ENCODE data around the gene CELF2.

DNA sequence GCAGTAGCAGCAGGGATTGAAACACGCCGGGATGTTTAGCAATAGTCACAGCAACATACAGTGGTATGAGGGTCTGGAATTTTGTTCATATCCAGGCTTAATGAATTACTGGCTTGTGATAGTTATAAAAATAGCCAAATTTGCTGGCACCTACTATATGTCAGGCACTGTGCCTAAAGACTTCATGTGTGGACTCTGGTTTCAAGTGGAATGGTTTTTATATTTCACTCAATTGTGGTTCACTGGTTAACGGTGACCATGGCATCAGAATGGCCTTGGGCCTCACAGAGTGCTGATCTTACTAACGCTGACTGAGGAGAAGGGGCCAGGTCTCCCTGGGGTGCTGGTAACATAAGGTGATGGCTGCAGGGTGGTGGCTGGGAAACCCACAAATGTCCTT is 55.7 kb downstream of the CELF2 start:
- TF ChIP-seq CTCF (IDR thresholded peaks at IDR 0.05): no peak
- TF ChIP-seq POLR2AphosphoS5 (IDR thresholded peaks at IDR 0.05; ENCODE audit: insufficient read depth in 1 of 2, low read depth in 1 of 2): no peak
- no peak for TF ChIP-seq POLR2A (IDR thresholded peaks at IDR 0.05)

All from vagina (tissue), 2 donors.